Measurements from ENCODE around the gene TRAF2.
"Not testable (repeated sequence)": the region's sequence is repeated elsewhere in the genome, so short reads cannot be mapped to it uniquely, and the experiment has no call there.

Gene TRAF2

GRCh38 chr9:136858452-136858843 is 27.9 kb upstream of the TRAF2 start:
- no peak for DNase-seq

- no peak for DNase-seq
Observed at GRCh38 chr9:136858844-136859757, 27.2 kb upstream of the TRAF2 start.

- DNase-seq = no peak
Observed at GRCh38 chr9:136860529-136860928, 25.8 kb upstream of the TRAF2 start.

- no peak for DNase-seq
Observed at GRCh38 chr9:136860933-136861873, 25.1 kb upstream of the TRAF2 start.

- DNase-seq = no peak
Observed at GRCh38 chr9:136861874-136862457, 24.4 kb upstream of the TRAF2 start.

- DNase-seq = no peak
Observed at GRCh38 chr9:136862849-136863622, 23.3 kb upstream of the TRAF2 start.

GRCh38 chr9:136863623-136864273 is 22.6 kb upstream of the TRAF2 start:
- DNase-seq = no peak

- no peak for DNase-seq
Observed at GRCh38 chr9:136865041-136865767, 21.1 kb upstream of the TRAF2 start.

GRCh38 chr9:136865768-136866103 is 20.6 kb upstream of the TRAF2 start:
- no peak for DNase-seq

GRCh38 chr9:136866898-136867421 is 19.4 kb upstream of the TRAF2 start:
- DNase-seq = not testable (repeated sequence)

GRCh38 chr9:136867480-136867879 is 18.8 kb upstream of the TRAF2 start:
- DNase-seq = no peak

GRCh38 chr9:136867917-136868316 is 18.4 kb upstream of the TRAF2 start:
- DNase-seq = no peak

GRCh38 chr9:136868644-136869043 is 17.7 kb upstream of the TRAF2 start:
- no peak for DNase-seq

- not testable (repeated sequence) for DNase-seq
Observed at GRCh38 chr9:136869611-136870010, 16.7 kb upstream of the TRAF2 start.

- DNase-seq = no peak
Observed at GRCh38 chr9:136875155-136875554, 11.2 kb upstream of the TRAF2 start.

- DNase-seq = no peak
Observed at GRCh38 chr9:136876476-136876875, 9.8 kb upstream of the TRAF2 start.

- DNase-seq = no peak
Observed at GRCh38 chr9:136880651-136881050, 5.7 kb upstream of the TRAF2 start.

GRCh38 chr9:136881691-136882108 is 4.6 kb upstream of the TRAF2 start:
- no peak for DNase-seq

GRCh38 chr9:136882109-136882946 is 4.0 kb upstream of the TRAF2 start:
- DNase-seq = no peak

GRCh38 chr9:136882947-136883283 is 3.4 kb upstream of the TRAF2 start:
- not testable (repeated sequence) for DNase-seq

Data from KG1 (cell line).